GM23338 (cell line): ENCODE data around the gene CHAF1B. TPM values are rescaled to one million over a fixed set of nuclear protein-coding genes. Genes with fewer than 3 reads are reported as not detected.

Experiments used
- ATAC-seq: fragments of 200-7000 bp; cut with Tn5 transposase; 3 replicates; pipeline ENCODE4 v1.9.1; 2020
- DNase-seq: peaks from one replicate; pipeline ENCODE4 v3.0.0-alpha.2; 2015; ENCODE audit warnings: low spot score
- H2AFZ ChIP-seq: fragments of 200-600 bp; sonication (generic); 2 replicates; pipeline ENCODE4 v1.8.0; 2016; ENCODE audit warnings: antibody characterized with exemption, mild to moderate bottlenecking, moderate library complexity
- H3F3A ChIP-seq: fragments of 200-600 bp; sonication (generic); replicated peaks from 2 replicates; pipeline ENCODE4 v1.8.0; 2017; ENCODE audit warnings: antibody characterized with exemption, mixed run types, low read depth
- H3K27ac ChIP-seq: fragments of 200-600 bp; sonication (generic); 2 replicates; pipeline ENCODE4 v1.6.1; 2016; ENCODE audit warnings: low read depth
- H3K27me3 ChIP-seq: fragments of 200-600 bp; sonication (generic); 2 replicates; pipeline ENCODE4 v1.8.0; 2016; ENCODE audit warnings: mild to moderate bottlenecking, mixed run types, moderate library complexity; ENCODE audit not compliant: insufficient read depth
- H3K36me3 ChIP-seq: fragments of 200-600 bp; sonication (generic); 2 replicates; pipeline ENCODE4 v1.8.0; 2016; ENCODE audit warnings: mild to moderate bottlenecking; ENCODE audit not compliant: insufficient read depth
- H3K4me1 ChIP-seq: fragments of 200-600 bp; sonication (generic); 2 replicates; pipeline ENCODE4 v1.8.0; 2016; ENCODE audit warnings: mild to moderate bottlenecking, moderate library complexity; ENCODE audit not compliant: insufficient read depth
- H3K4me2 ChIP-seq: fragments of 200-600 bp; sonication (generic); 2 replicates; pipeline ENCODE4 v1.7.1; 2017; ENCODE audit warnings: mixed run types
- H3K4me3 ChIP-seq: fragments of 200-600 bp; sonication (generic); 2 replicates; pipeline ENCODE4 v1.6.1; 2016; ENCODE audit warnings: mixed run types
- H3K79me2 ChIP-seq: fragments of 200-600 bp; sonication (generic); replicated peaks from 2 replicates; pipeline ENCODE4 v1.8.0; 2017; ENCODE audit warnings: mild to moderate bottlenecking; ENCODE audit not compliant: insufficient read depth
- H3K9me2 ChIP-seq: fragments of 200-600 bp; sonication (generic); 2 replicates; pipeline ENCODE4 v1.8.0; 2017; ENCODE audit not compliant: insufficient read depth
- H4K20me1 ChIP-seq: fragments of 200-600 bp; sonication (generic); replicated peaks from 2 replicates; pipeline ENCODE4 v1.8.0; 2017; ENCODE audit warnings: mild to moderate bottlenecking; ENCODE audit not compliant: insufficient read depth
- H3K27ac Mint-ChIP-seq: 2 replicates; pipeline ENCODE4 v1.8.0; 2020; ENCODE audit warnings: inconsistent platforms, mild to moderate bottlenecking, moderate library complexity, mixed read lengths
- H3K27me3 Mint-ChIP-seq: 3 replicates; pipeline ENCODE4 v1.8.0; 2022; ENCODE audit warnings: low read depth, mild to moderate bottlenecking, moderate library complexity, mixed read lengths, inconsistent platforms; ENCODE audit not compliant: insufficient read depth, poor library complexity
- H3K36me3 Mint-ChIP-seq: 3 replicates; pipeline ENCODE4 v1.8.0; 2021; ENCODE audit warnings: low read depth, mild to moderate bottlenecking, inconsistent platforms, moderate library complexity, mixed read lengths
- H3K4me1 Mint-ChIP-seq: 3 replicates; pipeline ENCODE4 v1.8.0; 2020; ENCODE audit warnings: mild to moderate bottlenecking, inconsistent platforms, mixed read lengths
- H3K4me3 Mint-ChIP-seq: 3 replicates; pipeline ENCODE4 v1.8.0; 2021; ENCODE audit warnings: moderate library complexity, mild to moderate bottlenecking, inconsistent platforms, mixed read lengths
- H3K9me3 Mint-ChIP-seq: 3 replicates; pipeline ENCODE4 v1.8.0; 2020; ENCODE audit warnings: moderate library complexity, mild to moderate bottlenecking, inconsistent platforms, mixed read lengths
- CREB1 ChIP-seq: fragments of 250-450 bp; sonication (Bioruptor Pico); IDR thresholded peaks from 2 replicates; pipeline ENCODE4 v1.5.0; 2020; ENCODE audit warnings: low read depth, mild to moderate bottlenecking, moderate library complexity
- CTCF ChIP-seq, 2 experiments: fragments of 200-600 bp in 1 of 2; sonication (generic) in 1 of 2; conservative IDR thresholded peaks; 2 replicates each; pipeline versions ENCODE4 v1.5.1 to v1.6.1; 2016 to 2017; ENCODE audit warnings: antibody characterized with exemption in 2 of 2, low read depth in 2 of 2, mild to moderate bottlenecking in 2 of 2, moderate library complexity in 1 of 2
- ETS1 ChIP-seq: IDR thresholded peaks from 2 replicates; pipeline ENCODE4 v1.6.1; 2016; ENCODE audit warnings: antibody characterized with exemption
- EZH2 ChIP-seq: fragments of 200-600 bp; sonication (generic); IDR thresholded peaks from one replicate; pipeline ENCODE4 v1.8.0; 2017; ENCODE audit warnings: antibody characterized with exemption, mild to moderate bottlenecking, low read depth; ENCODE audit not compliant: unreplicated experiment
- JUNB ChIP-seq: IDR thresholded peaks from one replicate; pipeline ENCODE4 v1.6.1; 2016; ENCODE audit warnings: antibody characterized with exemption; ENCODE audit not compliant: unreplicated experiment
- STAT1 ChIP-seq: IDR thresholded peaks from one replicate; pipeline ENCODE4 v1.6.1; 2016; ENCODE audit warnings: antibody characterized with exemption; ENCODE audit not compliant: unreplicated experiment
- ZNF114 ChIP-seq: fragments of 250-450 bp; sonication (Bioruptor Pico); IDR thresholded peaks from 2 replicates; pipeline ENCODE4 v1.5.0; 2020; ENCODE audit warnings: mild to moderate bottlenecking, moderate library complexity
- ZNF331 ChIP-seq: fragments of 250-450 bp; sonication (Bioruptor Pico); IDR thresholded peaks from 2 replicates; pipeline ENCODE4 v1.5.0; 2020; ENCODE audit warnings: low read depth, mild to moderate bottlenecking, moderate library complexity
- ZNF462 ChIP-seq: fragments of 250-450 bp; sonication (Bioruptor Pico); IDR thresholded peaks from 2 replicates; pipeline ENCODE4 v1.5.0; 2020; ENCODE audit warnings: mild to moderate bottlenecking, moderate library complexity
- polyA plus RNA-seq: library from polyadenylated mRNA; unstranded; fragments of >200 nt; fragmentation: Nextera tagmentation; extraction: Ambion mirVana; gene quantifications from 2 replicates; pipeline ENCODE4 v1.2.1, GENCODE V29; 2016
- total RNA-seq: library from RNA; depleted of rRNA; stranded (reverse); fragments of >200 nt; shearing (Covaris generic); gene quantifications from 2 replicates; pipeline ENCODE4 v1.2.3, GENCODE V29; 2014

Gene CHAF1B
- total and polyA plus RNA-seq, 2 experiments from 2014 or later: 7.9 to 13.1 TPM

GRCh38 chr21:36436829-36437744 lies 51.9 kb downstream of the CHAF1B start:
- H3K36me3 Mint-ChIP-seq: no peaks in the 10 kb centered on the region
- H3K27ac ChIP-seq: no peak overlapping the region
- H3K9me2 ChIP-seq: no peaks in the 10 kb centered on the region

More at GRCh38 chr21:36436829-36437744, 51.9 kb downstream of the CHAF1B start:
- Histone ChIP-seq H3F3A (no peaks in the 10 kb centered on the region), H3K4me1 (no peaks in the 10 kb centered on the region), H3K4me2 (no peak overlapping the region), H2AFZ (no peak overlapping the region), H3K79me2 (no peaks in the 10 kb centered on the region), H3K4me3 (no peak overlapping the region), H4K20me1 (no peaks in the 10 kb centered on the region), H3K36me3 (no peaks in the 10 kb centered on the region), H3K27me3 (no peaks in the 10 kb centered on the region)
- Mint-ChIP-seq H3K27ac (no peak overlapping the region), H3K4me3 (no peak overlapping the region), H3K4me1 (peaks cover 7% of the 10 kb centered on the region; the same call in 1 of the 3 replicates), H3K27me3 (peaks cover 6% of the 10 kb centered on the region), H3K9me3 (no peaks in the 10 kb centered on the region)
- DNase-seq (no peak), ATAC-seq (no peak)
- TF ChIP-seq STAT1 (no peak), CTCF (conservative IDR thresholded peaks at IDR 0.05; ENCODE audit: low read depth in 2 of 2) (no peak), ZNF462 (CRISPR knock-in tag) (no peak), ZNF114 (CRISPR knock-in tag) (no peak), JUNB (no peak), EZH2 (no peak), CREB1 (CRISPR knock-in tag) (no peak), ZNF331 (CRISPR knock-in tag) (no peak), ETS1 (no peak)
